Sigmoid colon (tissue), 4 donors: ENCODE measurements around the gene FAM13A.

Experiments used
- CTCF ChIP-seq, 4 experiments: fragments of 450-650 bp in 3 of 4; fragments of 200-600 bp in 1 of 4; IDR thresholded peaks; one replicate each; pipeline ENCODE4 v1.5.1; 2016 to 2019; ENCODE audit warnings: antibody characterized with exemption in 4 of 4, mild to moderate bottlenecking in 3 of 4, moderate library complexity in 2 of 4
- EP300 ChIP-seq, 4 donors: sonication (generic); formaldehyde crosslinking; IDR thresholded peaks; one replicate each; pipeline ENCODE4 v1.6.1; 2017; ENCODE audit warnings: antibody characterized with exemption in 4 of 4
- POLR2A ChIP-seq, 2 donors: fragments of 450-650 bp; IDR thresholded peaks; one replicate each; pipeline ENCODE4 v1.6.1; 2016; ENCODE audit warnings: antibody characterized with exemption in 2 of 2, mild to moderate bottlenecking in 2 of 2, moderate library complexity in 2 of 2
- POLR2AphosphoS5 ChIP-seq, 4 donors: sonication (generic); formaldehyde crosslinking; IDR thresholded peaks; one replicate each; pipeline ENCODE4 v1.6.1; 2017; ENCODE audit warnings: antibody characterized with exemption in 4 of 4

- no peak for TF ChIP-seq CTCF (IDR thresholded peaks at IDR 0.05)
- no peak for TF ChIP-seq POLR2A (IDR thresholded peaks at IDR 0.05)
- no peak for TF ChIP-seq POLR2AphosphoS5 (IDR thresholded peaks at IDR 0.05)
- no peak for TF ChIP-seq EP300 (IDR thresholded peaks at IDR 0.05)
Observed at GRCh38 chr4:88794087-88794690, 262.8 kb downstream of the FAM13A start.
